AG08396 (cell line): ENCODE data around the gene ADAR.
A peak's percentile ranks its signal among the peaks of the same experiment; 100 is the strongest.
"Not testable (repeated sequence)": the region's sequence is repeated elsewhere in the genome, so short reads cannot be mapped to it uniquely, and the experiment has no call there.

Source experiments
- DNase-seq: peaks from one replicate; pipeline ENCODE4 v3.0.0; 2012; ENCODE audit warnings: low spot score, mixed read lengths

ADAR gene

GRCh38 chr1:154607609-154608396, at the start of gene ADAR:
Gene ADAR, minus strand, starts transcription at chr1:154608186. Its CDS starts 180 bp downstream, at chr1:154608006.
- DNase-seq, result peak; percentile 90

GRCh38 chr1:154657556-154657955, 49.6 kb upstream of the ADAR start:
- no peak for DNase-seq

- no peak for DNase-seq
Measured at GRCh38 chr1:154652893-154653292, 44.9 kb upstream of the ADAR start.

GRCh38 chr1:154644724-154645123, 36.7 kb upstream of the ADAR start:
- not testable (repeated sequence) for DNase-seq

- DNase-seq, result no peak
Measured at GRCh38 chr1:154641534-154641933, 33.5 kb upstream of the ADAR start.

GRCh38 chr1:154639876-154640275, 31.9 kb upstream of the ADAR start:
- no peak for DNase-seq

GRCh38 chr1:154635171-154635570, 27.2 kb upstream of the ADAR start:
- no peak for DNase-seq

GRCh38 chr1:154629675-154630073, 21.7 kb upstream of the ADAR start:
- no peak for DNase-seq

- no peak for DNase-seq
Measured at GRCh38 chr1:154629061-154629674, 21.2 kb upstream of the ADAR start.

GRCh38 chr1:154628121-154628405, 20.1 kb upstream of the ADAR start:
- DNase-seq, result no peak

GRCh38 chr1:154627257-154628120, 19.5 kb upstream of the ADAR start:
- peak; percentile 87 for DNase-seq

- DNase-seq, result no peak
Measured at GRCh38 chr1:154626456-154627256, 18.7 kb upstream of the ADAR start.

GRCh38 chr1:154624746-154625643, 17.0 kb upstream of the ADAR start:
- DNase-seq, result peak; percentile 81

GRCh38 chr1:154623358-154623757, 15.4 kb upstream of the ADAR start:
- DNase-seq, result no peak

GRCh38 chr1:154622503-154623039, 14.6 kb upstream of the ADAR start:
- DNase-seq, result no peak

GRCh38 chr1:154621875-154622274, 13.9 kb upstream of the ADAR start:
- DNase-seq, result no peak

- no peak for DNase-seq
Measured at GRCh38 chr1:154620751-154621150, 12.8 kb upstream of the ADAR start.

GRCh38 chr1:154619181-154619948, 11.4 kb upstream of the ADAR start:
- no peak for DNase-seq

- no peak for DNase-seq
Measured at GRCh38 chr1:154616659-154617345, 8.8 kb upstream of the ADAR start.
